ENCODE data around the gene RACGAP1. TPM values are rescaled to one million over a fixed set of nuclear protein-coding genes. Genes with fewer than 3 reads are reported as not detected.
"Not testable (repeated sequence)": the region's sequence is repeated elsewhere in the genome, so short reads cannot be mapped to it uniquely, and the experiment has no call there.

Gene RACGAP1
- total RNA-seq, 4 donors from 2014 or later: 20.1 to 44.7 (median 33.6) TPM

GRCh38 chr12:50032854-50033581, 7.7 kb upstream of the RACGAP1 start:
- Histone ChIP-seq H3K27me3 (peaks cover 0 to 20% (median 0%) of the 10 kb centered on the region in 4 donors), H3K4me1 (peaks cover 0 to 14% (median 0%) of the 10 kb centered on the region in 3 donors), H3K9me3 (no peaks in the 10 kb centered on the region), H3K4me3 (peak overlapping the region in 3 of 4 donors; percentile 34 to 56 (median 39)), H3K36me3 (no peaks in the 10 kb centered on the region), H3K27ac (peak overlapping the region in 2 of 4 donors; percentile 39 to 49)
- TF ChIP-seq POLR2A (IDR thresholded peaks at IDR 0.05) (no peak), CTCF (IDR thresholded peaks at IDR 0.05) (no peak)
- WGBS, 2 donors: 24 to 36% methylated on average over 1 to 17 of the region's 37 CpGs
- intact Hi-C loops (cut with DNase I): no loop called here
- no peak for DNase-seq

- H3K4me3 ChIP-seq: peak overlapping the region in 3 of 4 donors; percentile 34 to 56 (median 39)
- WGBS, 2 donors: 47 to 61% methylated on average over 3 to 6 of the region's 21 CpGs
- TF ChIP-seq POLR2A (IDR thresholded peaks at IDR 0.05) (no peak), CTCF (IDR thresholded peaks at IDR 0.05) (no peak)
- no peaks in the 10 kb centered on the region for H3K9me3 ChIP-seq
- DNase-seq: no peak
- H3K4me1 ChIP-seq: peaks cover 0 to 14% (median 0%) of the 10 kb centered on the region in 3 donors
- no peaks in the 10 kb centered on the region for H3K36me3 ChIP-seq
- H3K27ac ChIP-seq: peak overlapping the region in 2 of 4 donors; percentile 39 to 49
- peaks cover 0 to 20% (median 0%) of the 10 kb centered on the region in 4 donors for H3K27me3 ChIP-seq
- intact Hi-C loops (cut with DNase I): no loop called here
These were observed 7.2 kb upstream of the RACGAP1 start for GRCh38 chr12:50032515-50032853.

- intact Hi-C loops (cut with DNase I); DNase-seq: not testable (repeated sequence)
- WGBS, 2 donors: 85 to 88% methylated on average over 9 of the region's 9 CpGs
These were observed 5.2 kb upstream of the RACGAP1 start for GRCh38 chr12:50030449-50030848.

GRCh38 chr12:50026691-50027090, 1.4 kb upstream of the RACGAP1 start:
- intact Hi-C loops (cut with DNase I): no loop called here
- H3K4me1 ChIP-seq: peaks cover 3 to 22% (median 6%) of the 10 kb centered on the region in 3 donors
- H3K27me3 ChIP-seq: no peaks in the 10 kb centered on the region
- 68 to 75% methylated on average over 3 of the region's 3 CpGs for WGBS, 2 donors
- no peak overlapping the region for H3K4me3 ChIP-seq
- no peaks in the 10 kb centered on the region for H3K36me3 ChIP-seq
- H3K27ac ChIP-seq: no peak overlapping the region
- TF ChIP-seq POLR2A (IDR thresholded peaks at IDR 0.05): no peak
- TF ChIP-seq CTCF (IDR thresholded peaks at IDR 0.05): no peak
- DNase-seq: no peak
- H3K9me3 ChIP-seq: no peaks in the 10 kb centered on the region

More at GRCh38 chr12:50030449-50030848, 5.2 kb upstream of the RACGAP1 start:
- not testable (repeated sequence) for H3K36me3 ChIP-seq, H3K9me3 ChIP-seq, H3K27ac ChIP-seq, H3K4me3 ChIP-seq
- H3K27me3 ChIP-seq: peaks cover 0 to 19% (median 0%) of the 10 kb centered on the region in 4 donors
- peaks cover 0 to 18% (median 0%) of the 10 kb centered on the region in 3 donors for H3K4me1 ChIP-seq

GRCh38 chr12:50024805-50025186, 498 bp downstream of the RACGAP1 start:
- 2 to 3% methylated on average over 8 to 12 of the region's 16 CpGs for whole genome bisulfite sequencing, 2 donors
- TF ChIP-seq CTCF (IDR thresholded peaks at IDR 0.05) (no peak), POLR2A (IDR thresholded peaks at IDR 0.05) (no peak)
- H3K27me3 ChIP-seq: no peaks in the 10 kb centered on the region

More at GRCh38 chr12:50024805-50025186, 498 bp downstream of the RACGAP1 start:
- H3K4me3 ChIP-seq: peak overlapping the region; percentile 79 to 91 (median 87)
- H3K27ac ChIP-seq: peak overlapping the region; percentile 70 to 95 (median 89)
- peaks cover 3 to 22% (median 6%) of the 10 kb centered on the region in 3 donors for H3K4me1 ChIP-seq
- intact Hi-C loops (cut with DNase I): no loop called here
- no peaks in the 10 kb centered on the region for H3K9me3 ChIP-seq
- no peaks in the 10 kb centered on the region for H3K36me3 ChIP-seq
- no peak for DNase-seq
